D721Med (cell line): ENCODE data around the gene DYRK1A.

Source experiments
- DNase-seq: peaks from one replicate; pipeline ENCODE4 v3.0.0; 2011; ENCODE audit warnings: low spot score; ENCODE audit not compliant: insufficient read length
- FAIRE-seq: peaks from 2 replicates; lab custom pipeline; 2011; peaks lifted over from hg19 to GRCh38; lab: Jason Lieb, UNC
- CTCF ChIP-seq: IDR thresholded peaks from 2 replicates; pipeline ENCODE4 v1.5.1; 2012; ENCODE audit warnings: mild to moderate bottlenecking, control low read depth; ENCODE audit not compliant: insufficient read depth; ENCODE audit errors: missing control alignments

Gene DYRK1A

GRCh38 chr21:37490084-37490483 lies 123.5 kb downstream of the DYRK1A start:
- DNase-seq (no peak), FAIRE-seq (no peak)
- no peak for TF ChIP-seq CTCF

DNA sequence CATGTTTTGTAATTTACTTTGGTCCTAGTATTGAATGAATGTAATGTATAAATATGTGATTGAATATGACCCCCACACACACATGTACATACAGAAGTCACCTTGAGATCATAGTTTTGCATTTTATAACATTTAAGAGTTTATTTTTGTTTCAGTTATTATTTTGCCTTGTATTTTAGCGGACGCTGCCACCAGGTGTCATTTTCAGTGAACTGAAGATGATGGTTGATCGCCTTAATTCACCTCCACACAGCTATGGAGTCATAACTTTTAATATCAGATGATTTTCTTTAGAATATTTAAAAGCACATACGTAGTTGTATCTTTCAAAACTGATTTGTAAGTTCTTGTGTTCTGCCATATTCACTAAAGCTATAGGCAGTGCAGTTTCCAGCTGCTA lies 130.4 kb downstream of the DYRK1A start:
- FAIRE-seq, result no peak
- TF ChIP-seq CTCF, result peak; percentile 33

DNA sequence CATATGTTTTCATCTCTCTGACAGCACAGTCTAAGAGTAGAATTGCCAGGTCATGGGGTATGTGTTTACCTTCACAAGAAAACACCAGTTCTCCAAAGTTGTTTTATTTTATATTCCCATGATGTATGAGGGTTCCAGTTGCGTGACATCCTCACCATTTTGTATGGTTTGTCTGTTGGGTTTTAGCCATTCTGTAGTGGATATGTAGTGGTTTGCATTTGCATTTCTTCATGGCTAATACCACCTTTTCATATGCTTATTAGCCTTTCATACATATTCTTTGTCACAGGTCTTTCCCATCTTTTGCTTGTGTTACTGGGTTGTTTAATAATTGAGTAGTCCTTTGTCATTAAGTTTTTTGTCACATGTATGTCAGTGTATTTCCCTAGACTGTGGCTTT lies 132.1 kb downstream of the DYRK1A start:
- TF ChIP-seq CTCF, result no peak
- DNase-seq, result no peak
- no peak for FAIRE-seq

More for the DNA sequence above, 130.4 kb downstream of the DYRK1A start:
- DNase-seq, result no peak

- no peak for DNase-seq
- no peak for TF ChIP-seq CTCF
- no peak for FAIRE-seq
These were observed 136.4 kb downstream of the DYRK1A start for GRCh38 chr21:37502947-37503346.

DNA sequence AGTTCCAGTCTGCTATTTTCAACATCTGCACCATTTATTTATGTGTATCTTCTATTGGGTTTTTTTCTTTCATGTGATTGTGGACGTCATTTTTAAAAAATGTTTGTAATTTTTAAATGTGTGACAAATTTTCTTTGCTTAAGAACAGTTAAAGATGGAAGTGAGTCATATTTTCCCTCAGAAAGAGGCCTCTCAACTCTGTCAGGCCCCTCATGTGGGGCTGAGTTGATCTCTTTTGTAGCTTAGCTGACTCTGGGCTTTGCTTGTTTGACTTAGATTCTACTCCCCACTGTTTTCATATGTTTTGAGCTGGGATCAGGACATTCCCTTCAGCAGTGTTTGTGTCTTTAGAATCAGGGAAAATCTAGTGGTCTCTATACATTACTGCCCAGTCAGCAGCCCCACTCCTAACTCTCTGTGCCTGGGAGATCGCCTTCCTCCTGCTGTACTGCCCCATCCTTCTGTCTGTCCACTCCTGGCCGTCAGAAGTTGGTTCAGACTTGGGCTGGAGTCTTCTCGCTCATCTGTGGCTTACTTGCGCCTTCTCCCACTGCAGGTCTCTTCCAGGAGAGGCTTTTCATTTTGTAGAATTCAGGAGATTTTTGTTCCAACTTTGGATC lies 137.4 kb downstream of the DYRK1A start:
- FAIRE-seq (no peak), DNase-seq (no peak)
- no peak for TF ChIP-seq CTCF

DNA sequence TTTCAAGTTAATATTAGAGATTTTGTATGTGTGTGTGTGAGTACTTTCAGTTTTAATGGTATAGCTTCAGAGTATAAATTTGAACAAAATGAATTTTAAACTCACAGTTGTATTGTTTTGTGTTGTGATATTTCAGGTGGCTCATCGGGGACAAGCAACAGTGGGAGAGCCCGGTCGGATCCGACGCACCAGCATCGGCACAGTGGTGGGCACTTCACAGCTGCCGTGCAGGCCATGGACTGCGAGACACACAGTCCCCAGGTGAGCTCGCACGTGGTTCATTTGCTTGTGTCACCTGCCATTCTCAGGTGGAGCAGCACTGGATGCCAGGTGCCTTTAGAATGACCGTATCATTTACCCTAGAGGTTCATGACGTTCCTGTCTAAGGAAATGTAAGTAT lies 139.4 kb downstream of the DYRK1A start:
- FAIRE-seq, result no peak
- DNase-seq, result no peak
- TF ChIP-seq CTCF, result no peak

- DNase-seq (no peak), FAIRE-seq (no peak)
- no peak for TF ChIP-seq CTCF
These were observed 141.1 kb downstream of the DYRK1A start for GRCh38 chr21:37507716-37508115.
